HCT116 (cell line): ENCODE measurements around the gene RABL3. TPM values are rescaled to one million over a fixed set of nuclear protein-coding genes. Genes with fewer than 3 reads are reported as not detected.

Experiments
- ATAC-seq: fragments of 200-7000 bp; cut with Tn5 transposase; 2 replicates; pipeline ENCODE4 v1.9.1; 2020; ENCODE audit warnings: mild to moderate bottlenecking, moderate library complexity
- BruUV-seq: library from RNA; stranded (reverse); fragments of 400-500 nt; replicated peaks from 2 replicates; lab custom pipeline; 2021; lab: Mats Ljungman, UMichigan
- CTCF ChIA-PET: fragments of 300-600 bp; sonication (Branson Sonifier 250); formaldehyde crosslinking; loops from one replicate; lab custom pipeline; 2021; ENCODE audit warnings: antibody characterized with exemption; lab: Charles Lee
- POLR2A ChIA-PET: fragments of 300-600, 350-600 bp; sonication (Branson Sonifier 250); formaldehyde crosslinking; loops from one replicate; lab custom pipeline; 2021; ENCODE audit warnings: antibody characterized with exemption; lab: Charles Lee
- RAD21 ChIA-PET, 2 experiments: fragments of 300-600 bp; sonication (Branson Sonifier 250); formaldehyde crosslinking; loops; one replicate each; lab custom pipeline; 2023; ENCODE audit warnings: low total read pairs in 2 of 2; ENCODE audit not compliant: uncharacterized antibody in 2 of 2, unreplicated experiment in 2 of 2, low non-redundant PET in 1 of 2; lab: Charles Lee
- DNase-seq: peaks from one replicate; pipeline ENCODE4 v3.0.0-alpha.2; 2010; ENCODE audit warnings: low read depth, low spot score
- H2AFZ ChIP-seq: fragments of 200-600 bp; shearing (Covaris generic), sonication (generic); 2 replicates; pipeline ENCODE4 v1.6.1; 2017; ENCODE audit warnings: low read depth, mixed run types, mixed read lengths, antibody characterized with exemption, low read length; ENCODE audit not compliant: poor library complexity, severe bottlenecking
- H3K27ac ChIP-seq: 2 replicates; pipeline ENCODE4 v1.5.1; 2012; ENCODE audit warnings: low read depth, low read length
- H3K27me3 ChIP-seq: fragments of 200-600 bp; sonication (generic); 2 replicates; pipeline ENCODE4 v1.6.1; 2016; ENCODE audit warnings: mixed run types, low read length, mixed read lengths; ENCODE audit not compliant: insufficient read depth
- H3K36me3 ChIP-seq, 2 experiments: fragments of 200-500 bp in 1 of 2; fragments of 200-600 bp in 1 of 2; sonication (Bioruptor generic) in 1 of 2; sonication (generic) in 1 of 2; 2 replicates each; pipeline versions ENCODE4 v1.5.1 to v1.6.1; 2014 to 2016; ENCODE audit warnings: low read length in 2 of 2, inconsistent platforms in 1 of 2, mixed read lengths in 1 of 2, mixed run types in 1 of 2; ENCODE audit not compliant: insufficient read depth in 2 of 2, control insufficient read depth in 1 of 2
- H3K4me1 ChIP-seq, 2 experiments: fragments of 200-600 bp in 1 of 2; sonication (generic) in 1 of 2; 2 replicates each; pipeline versions ENCODE4 v1.5.1 to v1.6.1; 2012 to 2017; ENCODE audit warnings: low read length in 2 of 2, inconsistent platforms in 1 of 2, mild to moderate bottlenecking in 1 of 2, mixed read lengths in 1 of 2, mixed run types in 1 of 2, moderate library complexity in 1 of 2; ENCODE audit not compliant: insufficient read depth in 2 of 2, control insufficient read depth in 1 of 2
- H3K4me2 ChIP-seq: fragments of 200-600 bp; sonication (generic); 2 replicates; pipeline ENCODE4 v1.6.1; 2017; ENCODE audit warnings: mixed run types, low read length, mixed read lengths
- H3K4me3 ChIP-seq, 2 experiments: fragments of 200-600 bp in 1 of 2; sonication (generic) in 1 of 2; replicated peaks in 1 of 2; 2 replicates each; pipeline ENCODE4 v1.5.1; 2011 to 2016; ENCODE audit warnings: low read length in 2 of 2, control low read depth in 1 of 2, low read depth in 1 of 2, mild to moderate bottlenecking in 1 of 2, mixed read lengths in 1 of 2, mixed run types in 1 of 2
- H3K79me2 ChIP-seq: fragments of 200-600 bp; sonication (generic); 2 replicates; pipeline ENCODE4 v1.6.1; 2017; ENCODE audit warnings: mild to moderate bottlenecking, mixed run types, low read length, moderate library complexity, mixed read lengths; ENCODE audit not compliant: insufficient read depth
- H3K9ac ChIP-seq: fragments of 200-600 bp; sonication (generic); 2 replicates; pipeline ENCODE4 v1.6.1; 2016; ENCODE audit warnings: low read length, mixed read lengths
- H3K9me2 ChIP-seq: fragments of 200-600 bp; sonication (generic), shearing (Covaris generic); 2 replicates; pipeline ENCODE4 v1.6.1; 2017; ENCODE audit warnings: mixed run types, mild to moderate bottlenecking, moderate library complexity; ENCODE audit not compliant: insufficient read depth
- H3K9me3 ChIP-seq, 2 experiments: fragments of 200-500 bp in 1 of 2; fragments of 200-600 bp in 1 of 2; sonication (Bioruptor generic) in 1 of 2; sonication (generic) in 1 of 2; 2 replicates each; pipeline ENCODE4 v1.6.1; 2014 to 2017; ENCODE audit warnings: low read length in 2 of 2, mixed read lengths in 2 of 2, inconsistent platforms in 1 of 2, low read depth in 1 of 2, mild to moderate bottlenecking in 1 of 2, mixed run types in 1 of 2, moderate library complexity in 1 of 2; ENCODE audit not compliant: control insufficient read depth in 1 of 2, insufficient read depth in 1 of 2
- H4K20me1 ChIP-seq: fragments of 200-600 bp; sonication (generic), shearing (Covaris generic); 2 replicates; pipeline ENCODE4 v1.6.1; 2017; ENCODE audit warnings: mixed run types, mild to moderate bottlenecking, moderate library complexity; ENCODE audit not compliant: insufficient read depth
- CBX3 ChIP-seq: IDR thresholded peaks from 2 replicates; pipeline ENCODE4 v1.6.1; 2012; ENCODE audit warnings: low read depth
- ELF1 ChIP-seq: IDR thresholded peaks from 2 replicates; pipeline ENCODE4 v1.6.1; 2012; ENCODE audit warnings: low read depth, borderline replicate concordance
- EZH2phosphoT487 ChIP-seq: fragments of 200-600 bp; IDR thresholded peaks from 2 replicates; pipeline ENCODE4 v1.6.1; 2018; ENCODE audit warnings: antibody characterized with exemption, borderline replicate concordance
- FOSL1 ChIP-seq: IDR thresholded peaks from 2 replicates; pipeline ENCODE4 v1.6.1; 2012; ENCODE audit warnings: low read depth
- JUND ChIP-seq: IDR thresholded peaks from 2 replicates; pipeline ENCODE4 v1.6.1; 2012
- POLR2A ChIP-seq: IDR thresholded peaks from 2 replicates; pipeline ENCODE4 v1.7.0; 2011; ENCODE audit warnings: borderline replicate concordance; ENCODE audit not compliant: insufficient read depth, insufficient read length; ENCODE audit errors: extremely low read depth
- POLR2AphosphoS5 ChIP-seq: IDR thresholded peaks from 2 replicates; pipeline ENCODE4 v1.6.1; 2011; ENCODE audit warnings: mild to moderate bottlenecking, low read depth, low read length, moderate library complexity
- REST ChIP-seq: IDR thresholded peaks from 2 replicates; pipeline ENCODE4 v1.6.1; 2012; ENCODE audit warnings: low read depth
- SIN3A ChIP-seq: IDR thresholded peaks from 2 replicates; pipeline ENCODE4 v1.6.1; 2012; ENCODE audit warnings: low read depth
- SP1 ChIP-seq: IDR thresholded peaks from 2 replicates; pipeline ENCODE4 v1.6.1; 2012; ENCODE audit warnings: low read depth
- SRF ChIP-seq: IDR thresholded peaks from 2 replicates; pipeline ENCODE4 v1.6.1; 2012; ENCODE audit warnings: low read depth
- TCF7L2 ChIP-seq: IDR thresholded peaks from 2 replicates; pipeline ENCODE4 v1.7.0; 2011; ENCODE audit warnings: borderline replicate concordance, inconsistent platforms; ENCODE audit not compliant: insufficient read depth, insufficient read length; ENCODE audit errors: extremely low read depth
- YY1 ChIP-seq: IDR thresholded peaks from 2 replicates; pipeline ENCODE4 v1.6.1; 2011; ENCODE audit warnings: low read length, low read depth, moderate library complexity, mild to moderate bottlenecking; ENCODE audit not compliant: insufficient replicate concordance; ENCODE audit errors: extremely low read depth
- ZFX ChIP-seq: fragments of 450-650 bp; IDR thresholded peaks from 2 replicates; pipeline ENCODE4 v1.6.1; 2017
- ZNF274 ChIP-seq: fragments of 200-500 bp; sonication (Bioruptor generic); IDR thresholded peaks from 2 replicates; pipeline ENCODE4 v1.6.1; 2014; ENCODE audit warnings: mild to moderate bottlenecking, low read depth, low read length, inconsistent platforms
- intact Hi-C: fragments of 100-400 bp; cut with micrococcal nuclease; formaldehyde crosslinking; loops from 2 replicates; pipeline ENCODE4 v1.10.0; 2022
- total RNA-seq: library from RNA; stranded (reverse); gene quantifications from one replicate; pipeline ENCODE4 v1.2.1, GENCODE V29; 2021; ENCODE audit not compliant: unreplicated experiment
- TF ChIP-seq, protein P1 (sequence below): IDR thresholded peaks from 2 replicates; pipeline ENCODE4 v1.6.1; 2012

RABL3 gene
- total RNA-seq, 1 experiment from 2014 or later, result 23.8 TPM

DNA sequence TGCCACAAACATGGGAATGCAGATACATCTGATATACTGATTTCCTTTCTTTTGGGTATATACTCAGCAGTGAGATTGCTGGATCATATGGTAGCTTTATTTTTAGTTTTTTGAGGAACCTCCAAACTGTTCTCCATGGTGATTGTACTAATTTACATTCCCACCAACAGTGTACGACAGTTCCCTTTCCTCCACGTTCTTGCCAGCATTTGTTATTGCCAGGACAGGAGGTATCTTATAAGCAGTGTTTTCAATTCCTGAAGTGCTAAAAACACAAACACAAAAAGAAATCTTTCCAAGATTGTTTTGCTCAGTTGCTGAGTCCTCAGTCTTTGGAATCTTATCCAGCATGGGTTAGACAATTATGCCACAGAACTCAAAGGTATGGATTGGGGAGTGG is 13.7 kb upstream of the RABL3 start:
- POLR2A ChIA-PET, result no interaction called here

More for the DNA sequence above, 13.7 kb upstream of the RABL3 start:
- Histone ChIP-seq H3K9ac (no peak overlapping the region), H3K36me3 (peaks cover 3 to 6% of the 10 kb centered on the region in 2 experiments; a peak in 3 of 4 replicates), H4K20me1 (no peaks in the 10 kb centered on the region), H2AFZ (no peak overlapping the region), H3K27ac (no peak overlapping the region), H3K4me2 (no peak overlapping the region), H3K4me1 (no peaks in the 10 kb centered on the region), H3K4me3 (no peak overlapping the region), H3K9me3 (no peaks in the 10 kb centered on the region), H3K27me3 (no peaks in the 10 kb centered on the region), H3K9me2 (no peaks in the 10 kb centered on the region), H3K79me2 (peaks cover 59% of the 10 kb centered on the region)
- CTCF ChIA-PET, result no interaction called here
- DNase-seq (no peak), ATAC-seq (no peak)
- RAD21 ChIA-PET, result no interaction called here
- TF ChIP-seq YY1, result no peak
- TF ChIP-seq JUND, result no peak
- TF ChIP-seq SIN3A, result no peak
- no peak for TF ChIP-seq FOSL1
- TF ChIP-seq TCF7L2, result no peak
- TF ChIP-seq ZFX, result no peak
- no peak for TF ChIP-seq REST
- TF ChIP-seq ELF1, result no peak
- no peak for TF ChIP-seq POLR2AphosphoS5
- no peak for TF ChIP-seq ZNF274
- no peak for TF ChIP-seq EZH2phosphoT487
- no peak for TF ChIP-seq CBX3
- TF ChIP-seq, protein P1, sequence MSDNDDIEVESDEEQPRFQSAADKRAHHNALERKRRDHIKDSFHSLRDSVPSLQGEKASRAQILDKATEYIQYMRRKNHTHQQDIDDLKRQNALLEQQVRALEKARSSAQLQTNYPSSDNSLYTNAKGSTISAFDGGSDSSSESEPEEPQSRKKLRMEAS, result no peak
- no peak for TF ChIP-seq SRF
- TF ChIP-seq POLR2A, result no peak
- TF ChIP-seq SP1, result no peak
- intact Hi-C loops, result no loop called here
- no TSS peak for BruUV-seq
